GM21528 (cell line): ENCODE results near the gene LMO1.

ENCODE experiments used
- ATAC-seq: cut with Tn5 transposase; IDR thresholded peaks from one replicate; pipeline ENCODE4 v1.9.1; 2021; ENCODE audit warnings: mild to moderate bottlenecking, moderate library complexity; ENCODE audit not compliant: unreplicated experiment, low FRiP score

Gene LMO1

DNA sequence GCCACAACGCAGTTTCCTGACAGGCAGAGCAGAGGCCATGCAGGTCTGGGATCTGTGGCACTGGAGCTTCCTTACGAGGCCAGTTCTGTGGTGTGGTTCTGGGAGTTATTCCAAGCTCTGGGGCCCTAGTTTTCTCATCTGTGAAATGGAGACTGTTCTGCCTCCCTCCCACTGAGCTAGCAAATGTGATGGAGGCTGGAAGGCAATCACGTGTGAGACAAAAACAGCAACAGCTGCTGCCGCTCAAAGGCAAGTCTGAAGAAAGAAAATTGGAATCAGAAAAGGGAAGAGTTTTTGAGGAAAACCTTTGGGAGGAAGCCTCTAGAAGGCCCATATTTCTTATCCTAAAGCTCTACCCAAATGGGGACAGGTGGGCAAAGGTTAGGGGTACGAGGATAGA lies 86.5 kb downstream of the LMO1 start:
- ATAC-seq = no peak
